ENCODE measurements around the gene KLK2. TPM values are rescaled to one million over a fixed set of nuclear protein-coding genes. Genes with fewer than 3 reads are reported as not detected.

Gene KLK2
- polyA plus RNA-seq, 1 donor: not detected

DNA sequence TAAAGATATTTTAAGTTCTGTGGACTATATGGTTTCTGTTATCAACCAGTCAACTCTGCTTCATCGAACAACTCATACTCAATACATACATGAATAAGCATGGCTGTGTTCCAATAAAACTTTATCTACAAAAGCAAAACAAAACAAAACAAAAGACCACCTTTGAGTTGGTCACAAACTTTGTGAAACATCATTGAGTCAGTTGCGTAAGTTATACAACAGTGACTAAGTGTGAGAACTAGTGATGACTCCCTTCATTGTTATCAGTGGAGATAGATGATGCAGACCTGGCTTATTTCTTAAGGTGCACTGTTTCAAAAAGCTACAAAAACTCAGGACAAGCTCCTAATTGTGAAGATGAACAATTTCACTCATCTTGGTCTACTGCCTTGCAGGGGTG, 52.5 kb downstream of the KLK2 start:
- no peak for DNase-seq

DNA sequence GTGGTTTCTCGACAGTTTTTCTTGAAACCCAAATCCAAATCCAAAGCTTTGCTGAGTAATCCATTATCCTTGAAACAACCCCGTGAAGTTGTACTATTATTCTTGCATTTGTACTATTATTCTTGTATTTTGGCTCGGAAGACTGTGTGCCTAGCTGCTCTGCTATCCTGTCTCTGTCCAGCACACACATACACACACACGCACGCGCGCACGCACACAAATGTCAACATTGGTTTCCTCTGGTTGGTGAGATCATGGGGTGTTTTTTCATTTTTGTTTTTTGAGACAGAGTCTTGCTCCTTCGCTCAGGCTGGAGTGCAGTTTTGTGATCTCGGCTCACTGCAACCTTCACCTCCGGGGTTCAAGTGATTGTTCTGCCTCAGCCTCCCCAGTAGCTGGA, 52.9 kb downstream of the KLK2 start:
- DNase-seq: no peak

DNA sequence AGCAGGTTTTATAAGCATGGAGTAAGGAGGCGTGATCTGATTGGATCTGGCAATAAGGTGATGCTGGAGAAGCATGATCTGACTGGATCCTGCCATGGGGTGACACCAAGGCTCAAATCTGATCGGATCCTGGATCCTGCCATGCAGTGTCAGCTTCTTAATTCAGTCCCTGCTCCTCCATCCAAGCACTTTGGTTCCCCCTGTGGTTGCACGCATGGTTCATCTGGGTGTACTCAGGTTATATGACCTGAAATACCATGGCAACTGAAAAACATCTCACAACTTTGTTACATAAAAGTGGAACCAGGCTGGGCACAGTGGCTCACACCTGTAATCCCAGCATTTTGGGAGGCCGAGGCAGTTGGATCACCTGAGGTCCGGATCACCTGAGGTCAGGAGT, 55.6 kb downstream of the KLK2 start:
- no peak for DNase-seq

Other genes with a start within 250 kb of the KLK2 start
- 0.36 TPM for gene SYT3, start 233.6 kb upstream of the KLK2 start, polyA plus RNA-seq (ENCODE audit: insufficient read length)
- gene C19orf81, start 224.0 kb upstream of the KLK2 start, polyA plus RNA-seq (ENCODE audit: insufficient read length): 1.9 TPM
- 38.7 TPM for gene SHANK1, start 153.6 kb upstream of the KLK2 start, polyA plus RNA-seq (ENCODE audit: insufficient read length)
- gene CLEC11A, start 150.1 kb upstream of the KLK2 start, polyA plus RNA-seq (ENCODE audit: insufficient read length): 21.5 TPM
- gene GPR32, start 103.0 kb upstream of the KLK2 start, polyA plus RNA-seq (ENCODE audit: insufficient read length): not detected
- 0.14 TPM for gene ACP4, start 83.0 kb upstream of the KLK2 start, polyA plus RNA-seq (ENCODE audit: insufficient read length)
- 0.27 TPM for gene KLK1, start 49.7 kb upstream of the KLK2 start, polyA plus RNA-seq (ENCODE audit: insufficient read length)
- gene KLK15, start 39.9 kb upstream of the KLK2 start, polyA plus RNA-seq (ENCODE audit: insufficient read length): not detected
- not detected for gene KLK3, start 18.5 kb upstream of the KLK2 start, polyA plus RNA-seq (ENCODE audit: insufficient read length)
- not detected for gene KLK4, start 38.0 kb downstream of the KLK2 start, polyA plus RNA-seq (ENCODE audit: insufficient read length)
- not detected for gene KLK5, start 79.6 kb downstream of the KLK2 start, polyA plus RNA-seq (ENCODE audit: insufficient read length)
- not detected for gene KLK6, start 96.2 kb downstream of the KLK2 start, polyA plus RNA-seq (ENCODE audit: insufficient read length)
- gene KLK7, start 110.5 kb downstream of the KLK2 start, polyA plus RNA-seq (ENCODE audit: insufficient read length): not detected
- gene KLK8, start 128.2 kb downstream of the KLK2 start, polyA plus RNA-seq (ENCODE audit: insufficient read length): not detected
- gene KLK10, start 146.3 kb downstream of the KLK2 start, polyA plus RNA-seq (ENCODE audit: insufficient read length): not detected
- 0.72 TPM for gene KLK11, start 153.2 kb downstream of the KLK2 start, polyA plus RNA-seq (ENCODE audit: insufficient read length)
- not detected for gene KLK12, start 161.6 kb downstream of the KLK2 start, polyA plus RNA-seq (ENCODE audit: insufficient read length)
- not detected for gene KLK13, start 191.7 kb downstream of the KLK2 start, polyA plus RNA-seq (ENCODE audit: insufficient read length)
- not detected for gene KLK14, start 209.4 kb downstream of the KLK2 start, polyA plus RNA-seq (ENCODE audit: insufficient read length)
- gene CTU1, start 235.0 kb downstream of the KLK2 start, polyA plus RNA-seq (ENCODE audit: insufficient read length): 4.2 TPM